GM11168 (cell line): Measurements from ENCODE around the gene COQ4.

ENCODE experiments used
- in situ Hi-C: fragments of 300-500 bp; cut with MboI; formaldehyde crosslinking; loops from one replicate; pipeline ENCODE4 v1.12.0; 2022; ENCODE audit warnings: low sequenced_read_pairs; ENCODE audit not compliant: unreplicated experiment

The COQ4 gene

GRCh38 chr9:128370752-128371629 lies 48.4 kb downstream of the COQ4 start, which contains the start of gene URM1:
TSS of gene URM1 (plus strand) at chr9:128371374. CDS start at chr9:128371381, 7 bp downstream.
- in situ Hi-C loops = no loop called here

GRCh38 chr9:128371630-128372117 lies 49.0 kb downstream of the COQ4 start:
- in situ Hi-C loops = no loop called here

DNA sequence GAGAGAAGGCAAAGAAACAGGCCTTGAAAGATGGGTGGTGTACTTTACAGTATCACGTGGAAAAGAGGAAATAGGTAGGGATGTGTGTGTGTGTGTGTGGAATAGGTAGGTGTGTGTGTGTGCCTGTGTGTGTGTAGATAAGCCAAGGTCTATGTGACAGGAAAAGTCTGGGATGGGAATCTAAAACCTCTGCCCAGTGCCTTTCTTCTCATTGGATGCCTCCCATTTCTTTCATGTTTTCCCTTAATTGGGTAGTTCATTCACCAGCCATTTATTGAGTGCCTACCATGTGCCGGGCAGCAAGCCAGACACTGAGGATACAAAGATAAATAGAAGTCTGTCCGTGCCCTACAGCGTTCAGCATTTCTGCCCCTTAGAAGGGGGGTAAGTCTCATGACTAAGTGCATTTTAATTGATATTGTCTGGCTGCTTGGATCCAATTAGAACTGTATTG lies 49.6 kb downstream of the COQ4 start:
- in situ Hi-C loops = no loop called here

DNA sequence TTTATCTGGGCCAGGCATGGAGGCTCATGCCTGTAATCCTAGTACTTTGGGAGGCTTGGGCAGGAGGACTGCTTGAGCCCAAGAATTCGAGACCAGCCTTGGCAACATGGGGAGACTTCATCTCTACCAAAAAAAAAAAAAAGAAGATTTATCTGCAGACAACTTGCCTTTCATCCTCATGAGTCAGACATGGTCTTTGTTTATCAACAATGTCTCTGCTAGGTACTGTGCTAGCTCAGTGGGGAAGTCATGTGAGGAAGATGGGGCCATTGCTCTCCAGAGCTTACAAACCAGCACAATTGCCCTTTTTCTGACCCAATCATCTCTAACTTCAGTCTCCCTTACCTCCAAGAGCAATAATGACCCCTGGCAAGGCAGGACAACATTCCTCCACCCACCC lies 50.1 kb downstream of the COQ4 start:
- in situ Hi-C loops = no loop called here

DNA sequence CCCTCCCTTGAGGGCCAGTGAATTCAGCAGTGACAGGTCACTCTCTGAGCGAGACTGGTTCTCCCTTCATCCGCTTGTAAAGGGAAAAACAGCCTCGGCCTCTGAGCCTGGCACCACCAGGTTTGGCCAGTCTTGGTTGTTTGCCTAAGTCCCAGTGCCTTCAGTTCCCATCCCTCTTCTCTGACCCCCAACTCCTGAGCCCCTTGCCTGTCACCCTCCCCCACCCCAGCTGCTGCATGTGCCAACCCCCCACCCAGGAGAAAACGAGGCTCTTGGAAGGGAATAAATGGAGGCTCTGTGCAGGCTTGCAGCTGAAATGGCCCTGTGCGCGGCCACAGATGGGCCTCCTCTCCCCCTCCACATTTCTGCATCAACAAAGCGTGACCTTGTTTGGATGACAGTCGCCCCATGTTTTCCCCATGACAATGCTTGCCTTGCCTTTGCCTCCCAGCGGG lies 51.6 kb downstream of the COQ4 start:
- in situ Hi-C loops = no loop called here

DNA sequence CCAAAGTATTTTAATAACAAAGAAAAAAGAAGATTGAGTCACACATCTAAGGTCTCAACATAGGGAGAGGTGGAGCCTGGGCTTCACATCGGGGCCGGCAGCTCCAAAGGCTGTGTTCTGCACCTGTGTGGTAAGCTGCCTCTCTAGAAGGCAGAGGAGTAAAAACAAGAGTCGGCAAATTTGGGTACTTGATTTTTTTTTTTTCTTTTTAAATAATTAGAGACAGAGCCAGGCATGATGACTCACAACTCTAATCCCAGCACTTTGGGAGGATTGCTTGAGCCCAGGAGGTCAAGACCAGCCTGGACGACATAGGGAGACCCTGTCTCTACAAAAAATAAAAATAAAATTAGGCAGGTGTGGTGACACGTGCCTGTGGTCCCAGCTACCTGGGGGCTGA lies 53.2 kb downstream of the COQ4 start:
- in situ Hi-C loops = no loop called here

- in situ Hi-C loops = no loop called here
Measured at GRCh38 chr9:128382261-128382660, 59.6 kb downstream of the COQ4 start.

GRCh38 chr9:128383007-128383753 lies 60.5 kb downstream of the COQ4 start:
- in situ Hi-C loops = no loop called here
